Skeletal muscle tissue (tissue), 4 donors: ENCODE data around the gene AMACR. TPM values are rescaled to one million over a fixed set of nuclear protein-coding genes. Genes with fewer than 3 reads are reported as not detected.
"Not testable (repeated sequence)": the region's sequence is repeated elsewhere in the genome, so short reads cannot be mapped to it uniquely, and the experiment has no call there.

Source experiments
- H3K27ac ChIP-seq: one replicate; pipeline ENCODE4 v1.7.0; 2013; ENCODE audit warnings: mild to moderate bottlenecking, low read depth, low read length, inconsistent platforms
- H3K27me3 ChIP-seq, 3 donors: one replicate each; pipeline ENCODE4 v1.7.0; 2013; ENCODE audit warnings: low read length in 3 of 3; ENCODE audit not compliant: control insufficient read depth in 3 of 3, insufficient read depth in 3 of 3
- H3K36me3 ChIP-seq, 3 donors: one replicate each; pipeline ENCODE4 v1.7.0; 2013; ENCODE audit warnings: low read length in 3 of 3; ENCODE audit not compliant: control insufficient read depth in 3 of 3, insufficient read depth in 3 of 3
- H3K4me1 ChIP-seq, 3 donors: one replicate each; pipeline ENCODE4 v1.7.0; 2013; ENCODE audit warnings: low read length in 3 of 3, mild to moderate bottlenecking in 3 of 3; ENCODE audit not compliant: control insufficient read depth in 3 of 3, insufficient read depth in 3 of 3
- H3K4me3 ChIP-seq, 3 donors: one replicate each; pipeline ENCODE4 v1.7.0; 2013; ENCODE audit warnings: low read length in 3 of 3
- H3K9ac ChIP-seq, 3 donors: one replicate each; pipeline ENCODE4 v1.7.0; 2013; ENCODE audit warnings: low read length in 3 of 3, mild to moderate bottlenecking in 3 of 3, moderate library complexity in 2 of 3, low read depth in 1 of 3
- H3K9me3 ChIP-seq, 3 donors: one replicate each; pipeline ENCODE4 v1.7.0; 2013; ENCODE audit warnings: low read length in 3 of 3; ENCODE audit not compliant: control insufficient read depth in 3 of 3
- total RNA-seq: library from RNA; depleted of rRNA; stranded (reverse); fragments of >200 nt; gene quantifications from one replicate; pipeline ENCODE4 v1.2.3, GENCODE V29; 2014
- donor health status: Osteomylitis.

The AMACR gene
- total RNA-seq, 1 donor from 2014 or later: 4.2 TPM

- Histone ChIP-seq H3K36me3 (peaks cover 2 to 6% (median 5%) of the 10 kb centered on the region in 3 donors), H3K27ac (no peak overlapping the region), H3K9ac (no peak overlapping the region), H3K27me3 (no peaks in the 10 kb centered on the region), H3K9me3 (no peaks in the 10 kb centered on the region), H3K4me1 (peaks cover 9 to 19% (median 12%) of the 10 kb centered on the region in 3 donors), H3K4me3 (no peak overlapping the region)
Observed at GRCh38 chr5:34038390-34038789, 30.5 kb upstream of the AMACR start.

GRCh38 chr5:34037726-34038125, 29.9 kb upstream of the AMACR start:
- Histone ChIP-seq H3K27ac (no peak overlapping the region), H3K9ac (no peak overlapping the region), H3K4me3 (no peak overlapping the region), H3K9me3 (no peaks in the 10 kb centered on the region), H3K4me1 (peaks cover 3 to 13% (median 5%) of the 10 kb centered on the region in 3 donors), H3K27me3 (no peaks in the 10 kb centered on the region), H3K36me3 (peaks cover 2 to 6% (median 5%) of the 10 kb centered on the region in 3 donors)

GRCh38 chr5:34035756-34036155, 27.9 kb upstream of the AMACR start:
- H3K36me3 ChIP-seq: peaks cover 2 to 6% (median 5%) of the 10 kb centered on the region in 3 donors
- no peak overlapping the region for H3K27ac ChIP-seq
- no peak overlapping the region for H3K4me3 ChIP-seq
- H3K4me1 ChIP-seq: peaks cover 0 to 10% (median 0%) of the 10 kb centered on the region in 3 donors
- no peaks in the 10 kb centered on the region for H3K27me3 ChIP-seq
- no peak overlapping the region for H3K9ac ChIP-seq
- no peaks in the 10 kb centered on the region for H3K9me3 ChIP-seq

- no peak overlapping the region for H3K27ac ChIP-seq
- no peaks in the 10 kb centered on the region for H3K27me3 ChIP-seq
Observed at GRCh38 chr5:34034534-34035327, 26.9 kb upstream of the AMACR start.

GRCh38 chr5:34031966-34032365, 24.1 kb upstream of the AMACR start:
- H3K4me1 ChIP-seq: no peaks in the 10 kb centered on the region
- no peak overlapping the region for H3K27ac ChIP-seq
- no peaks in the 10 kb centered on the region for H3K9me3 ChIP-seq
- no peak overlapping the region for H3K9ac ChIP-seq
- H3K4me3 ChIP-seq: no peak overlapping the region
- no peaks in the 10 kb centered on the region for H3K27me3 ChIP-seq
- peaks cover 2 to 6% (median 5%) of the 10 kb centered on the region in 3 donors for H3K36me3 ChIP-seq

More at GRCh38 chr5:34034534-34035327, 26.9 kb upstream of the AMACR start:
- Histone ChIP-seq H3K9ac (no peak overlapping the region), H3K9me3 (no peaks in the 10 kb centered on the region), H3K36me3 (peaks cover 2 to 6% (median 5%) of the 10 kb centered on the region in 3 donors), H3K4me1 (peaks cover 0 to 10% (median 0%) of the 10 kb centered on the region in 3 donors), H3K4me3 (no peak overlapping the region)

GRCh38 chr5:34031117-34031516, 23.3 kb upstream of the AMACR start:
- Histone ChIP-seq H3K27ac (no peak overlapping the region), H3K4me1 (no peaks in the 10 kb centered on the region), H3K27me3 (no peaks in the 10 kb centered on the region), H3K4me3 (no peak overlapping the region), H3K9ac (no peak overlapping the region), H3K9me3 (no peaks in the 10 kb centered on the region), H3K36me3 (peaks cover 2 to 6% (median 5%) of the 10 kb centered on the region in 3 donors)

- not testable (repeated sequence) for H3K36me3 ChIP-seq, H3K4me3 ChIP-seq, H3K9me3 ChIP-seq, H3K9ac ChIP-seq, H3K27ac ChIP-seq, H3K4me1 ChIP-seq, H3K27me3 ChIP-seq
Observed at GRCh38 chr5:34030585-34030984, 22.7 kb upstream of the AMACR start.

GRCh38 chr5:34030048-34030447, 22.2 kb upstream of the AMACR start:
- Histone ChIP-seq H3K36me3 (peaks cover 2 to 3% (median 3%) of the 10 kb centered on the region in 3 donors), H3K9me3 (no peaks in the 10 kb centered on the region), H3K27ac (no peak overlapping the region), H3K27me3 (no peaks in the 10 kb centered on the region), H3K9ac (no peak overlapping the region), H3K4me1 (no peaks in the 10 kb centered on the region), H3K4me3 (no peak overlapping the region)

GRCh38 chr5:34028349-34028748, 20.5 kb upstream of the AMACR start:
- no peak overlapping the region for H3K27ac ChIP-seq
- no peak overlapping the region for H3K4me3 ChIP-seq
- no peaks in the 10 kb centered on the region for H3K4me1 ChIP-seq
- H3K9ac ChIP-seq: no peak overlapping the region
- no peaks in the 10 kb centered on the region for H3K9me3 ChIP-seq
- H3K36me3 ChIP-seq: peaks cover 0 to 3% (median 0%) of the 10 kb centered on the region in 3 donors
- H3K27me3 ChIP-seq: no peaks in the 10 kb centered on the region

- Histone ChIP-seq H3K4me1 (no peaks in the 10 kb centered on the region), H3K9me3 (no peaks in the 10 kb centered on the region), H3K27ac (no peak overlapping the region), H3K4me3 (no peak overlapping the region), H3K36me3 (peaks cover 0 to 5% (median 0%) of the 10 kb centered on the region in 3 donors), H3K9ac (no peak overlapping the region), H3K27me3 (no peaks in the 10 kb centered on the region)
Observed at GRCh38 chr5:34026089-34026761, 18.4 kb upstream of the AMACR start.
